ENCODE results near the gene ARHGAP15.

The ARHGAP15 gene

DNA sequence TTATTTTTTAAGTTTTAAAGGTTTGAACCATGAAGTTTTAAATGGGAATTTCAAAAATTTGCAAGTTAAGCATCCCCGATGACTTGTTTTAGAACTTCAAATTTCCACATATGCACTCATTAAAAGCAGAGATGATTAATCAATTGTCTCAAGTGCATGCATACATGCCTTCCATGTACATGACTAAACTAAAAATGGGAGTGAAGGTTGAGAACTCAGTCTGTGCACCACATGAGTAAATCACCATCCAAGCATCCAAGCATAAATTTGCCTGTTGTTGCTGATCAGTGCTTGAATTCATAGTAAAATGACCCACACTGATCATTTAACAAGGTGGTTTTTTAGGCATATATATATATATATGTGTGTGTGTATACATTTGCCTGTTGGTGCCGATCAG is 249.8 kb downstream of the ARHGAP15 start:
- no peak for DNase-seq (ENCODE audit: low read depth)
- H3K4me3 ChIP-seq (ENCODE audit: control insufficient read depth, low read depth, low read length) = no peak overlapping the region
- TF ChIP-seq, protein P1, sequence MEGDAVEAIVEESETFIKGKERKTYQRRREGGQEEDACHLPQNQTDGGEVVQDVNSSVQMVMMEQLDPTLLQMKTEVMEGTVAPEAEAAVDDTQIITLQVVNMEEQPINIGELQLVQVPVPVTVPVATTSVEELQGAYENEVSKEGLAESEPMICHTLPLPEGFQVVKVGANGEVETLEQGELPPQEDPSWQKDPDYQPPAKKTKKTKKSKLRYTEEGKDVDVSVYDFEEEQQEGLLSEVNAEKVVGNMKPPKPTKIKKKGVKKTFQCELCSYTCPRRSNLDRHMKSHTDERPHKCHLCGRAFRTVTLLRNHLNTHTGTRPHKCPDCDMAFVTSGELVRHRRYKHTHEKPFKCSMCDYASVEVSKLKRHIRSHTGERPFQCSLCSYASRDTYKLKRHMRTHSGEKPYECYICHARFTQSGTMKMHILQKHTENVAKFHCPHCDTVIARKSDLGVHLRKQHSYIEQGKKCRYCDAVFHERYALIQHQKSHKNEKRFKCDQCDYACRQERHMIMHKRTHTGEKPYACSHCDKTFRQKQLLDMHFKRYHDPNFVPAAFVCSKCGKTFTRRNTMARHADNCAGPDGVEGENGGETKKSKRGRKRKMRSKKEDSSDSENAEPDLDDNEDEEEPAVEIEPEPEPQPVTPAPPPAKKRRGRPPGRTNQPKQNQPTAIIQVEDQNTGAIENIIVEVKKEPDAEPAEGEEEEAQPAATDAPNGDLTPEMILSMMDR (IDR thresholded peaks at IDR 0.05; ENCODE audit: control insufficient read depth, insufficient read depth, low read depth, low read length, missing control alignments) = no peak

- no peak overlapping the region for H3K4me3 ChIP-seq (ENCODE audit: control insufficient read depth, low read depth, low read length)
- TF ChIP-seq, protein P1 (IDR thresholded peaks at IDR 0.05; ENCODE audit: control insufficient read depth, insufficient read depth, low read depth, low read length, missing control alignments) = no peak
- DNase-seq (ENCODE audit: low read depth) = no peak
These were observed 250.7 kb downstream of the ARHGAP15 start for GRCh38 chr2:143379955-143380354.

DNA sequence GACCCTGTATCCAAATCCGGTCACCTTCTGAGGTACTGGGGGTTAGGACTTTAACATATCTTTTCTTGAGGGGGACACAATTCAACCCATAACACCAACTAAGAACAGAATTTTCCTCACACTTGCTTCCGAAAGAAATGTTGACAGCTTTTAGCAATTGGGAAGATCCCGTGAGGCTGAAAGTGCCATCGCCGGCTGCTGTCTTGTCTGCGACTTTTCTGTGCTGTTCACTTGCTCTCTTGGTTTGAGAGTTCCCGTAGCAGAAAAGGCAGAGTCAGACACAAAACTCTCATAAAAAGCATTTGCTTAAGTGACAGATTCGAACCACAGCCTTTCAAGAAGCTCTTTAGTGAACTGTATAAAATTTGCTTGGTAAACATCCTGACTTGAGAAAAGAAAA is 253.4 kb downstream of the ARHGAP15 start:
- no peak overlapping the region for H3K4me3 ChIP-seq (ENCODE audit: control insufficient read depth, low read depth, low read length)
- DNase-seq (ENCODE audit: low read depth) = no peak
- TF ChIP-seq, protein P1 (IDR thresholded peaks at IDR 0.05; ENCODE audit: control insufficient read depth, insufficient read depth, low read depth, low read length, missing control alignments) = no peak

DNA sequence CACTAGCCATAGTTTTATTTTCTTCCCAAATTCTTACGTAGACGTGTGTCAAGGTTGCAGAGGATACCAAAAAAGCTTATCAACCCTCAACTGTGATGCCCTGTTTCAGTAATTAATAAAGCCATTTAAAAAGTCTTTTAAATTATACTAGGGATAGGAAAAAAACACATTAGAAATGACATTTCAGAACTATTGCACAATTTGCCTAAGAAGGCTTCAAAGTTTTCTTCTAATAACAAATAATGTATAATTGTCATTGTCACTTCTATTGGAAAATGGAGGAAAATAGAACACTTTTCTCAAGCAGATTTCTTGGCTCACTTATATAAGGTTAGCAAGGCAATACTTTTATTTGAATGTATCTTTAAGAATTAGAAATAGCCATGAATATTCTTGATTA is 253.8 kb downstream of the ARHGAP15 start:
- TF ChIP-seq, protein P1 (IDR thresholded peaks at IDR 0.05; ENCODE audit: control insufficient read depth, insufficient read depth, low read depth, low read length, missing control alignments) = no peak
- no peak overlapping the region for H3K4me3 ChIP-seq (ENCODE audit: control insufficient read depth, low read depth, low read length)
- DNase-seq (ENCODE audit: low read depth) = no peak

GRCh38 chr2:143384111-143384510 is 254.9 kb downstream of the ARHGAP15 start:
- no peak overlapping the region for H3K4me3 ChIP-seq (ENCODE audit: control insufficient read depth, low read depth, low read length)
- no peak for DNase-seq (ENCODE audit: low read depth)
- TF ChIP-seq, protein P1 (IDR thresholded peaks at IDR 0.05; ENCODE audit: control insufficient read depth, insufficient read depth, low read depth, low read length, missing control alignments) = no peak

DNA sequence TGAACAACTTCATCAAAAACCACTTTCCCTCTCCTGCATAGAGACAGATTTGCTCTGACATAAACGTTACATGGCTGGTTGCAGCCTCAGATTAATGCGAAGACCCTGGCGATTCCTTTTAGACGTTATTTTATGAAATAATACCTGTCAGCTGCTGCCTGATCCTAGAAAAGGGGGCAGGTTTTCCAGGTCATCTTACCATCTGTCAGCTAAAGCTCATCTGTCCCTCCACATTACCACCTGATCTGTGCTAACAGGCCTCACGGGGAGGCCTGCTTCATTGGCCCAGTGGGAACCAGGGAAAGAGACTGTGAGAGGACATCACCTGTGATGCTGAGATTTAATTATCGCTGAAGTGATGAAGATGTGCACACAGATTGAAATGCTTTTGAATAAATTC is 261.0 kb downstream of the ARHGAP15 start:
- TF ChIP-seq, protein P1 (IDR thresholded peaks at IDR 0.05; ENCODE audit: control insufficient read depth, insufficient read depth, low read depth, low read length, missing control alignments) = no peak
- DNase-seq (ENCODE audit: low read depth) = no peak
- no peak overlapping the region for H3K4me3 ChIP-seq (ENCODE audit: control insufficient read depth, low read depth, low read length)

DNA sequence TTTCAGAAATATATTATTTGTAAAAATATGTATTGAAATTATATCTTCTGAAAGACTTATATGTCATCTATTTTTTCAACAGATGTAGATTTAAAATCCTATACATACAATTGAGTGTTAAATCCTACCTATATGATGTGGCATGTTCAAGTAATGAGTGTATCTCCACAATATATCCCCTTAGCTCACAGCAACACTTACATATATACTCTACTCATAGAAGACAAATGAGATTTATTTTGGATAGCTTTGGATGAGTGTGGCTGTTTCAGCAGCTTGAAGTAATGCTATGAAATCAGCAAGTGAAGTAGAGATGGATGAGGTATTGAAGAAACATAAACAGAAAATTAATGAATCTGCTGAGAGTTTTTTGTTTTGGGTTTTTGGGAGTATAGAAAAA is 263.1 kb downstream of the ARHGAP15 start:
- H3K4me3 ChIP-seq (ENCODE audit: control insufficient read depth, low read depth, low read length) = no peak overlapping the region
- DNase-seq (ENCODE audit: low read depth) = no peak
- TF ChIP-seq, protein P1 (IDR thresholded peaks at IDR 0.05; ENCODE audit: control insufficient read depth, insufficient read depth, low read depth, low read length, missing control alignments) = no peak

Measured in AG09309 (cell line).